GM21576 (cell line): ENCODE measurements around the gene KCNQ1OT1.

ENCODE experiments used
- ATAC-seq: cut with Tn5 transposase; IDR thresholded peaks from one replicate; pipeline ENCODE4 v1.9.1; 2021; ENCODE audit warnings: mild to moderate bottlenecking, moderate library complexity; ENCODE audit not compliant: unreplicated experiment

KCNQ1OT1 gene

GRCh38 chr11:2737226-2737590 is 37.4 kb upstream of the KCNQ1OT1 start:
- no peak for ATAC-seq

- no peak for ATAC-seq
Measured at GRCh38 chr11:2736577-2737225, 36.9 kb upstream of the KCNQ1OT1 start.

GRCh38 chr11:2735053-2735589 is 35.3 kb upstream of the KCNQ1OT1 start:
- no peak for ATAC-seq

GRCh38 chr11:2734181-2735052 is 34.6 kb upstream of the KCNQ1OT1 start:
- no peak for ATAC-seq

GRCh38 chr11:2732940-2733628 is 33.3 kb upstream of the KCNQ1OT1 start:
- no peak for ATAC-seq

- ATAC-seq = no peak
Measured at GRCh38 chr11:2732261-2732939, 32.6 kb upstream of the KCNQ1OT1 start.

GRCh38 chr11:2731130-2732125 is 31.6 kb upstream of the KCNQ1OT1 start:
- ATAC-seq = no peak

- ATAC-seq = no peak
Measured at GRCh38 chr11:2730272-2731129, 30.7 kb upstream of the KCNQ1OT1 start.

GRCh38 chr11:2729841-2730240 is 30.0 kb upstream of the KCNQ1OT1 start:
- no peak for ATAC-seq

- ATAC-seq = no peak
Measured at GRCh38 chr11:2728663-2729332, 29.0 kb upstream of the KCNQ1OT1 start.

GRCh38 chr11:2728128-2728662 is 28.4 kb upstream of the KCNQ1OT1 start:
- ATAC-seq = no peak

- ATAC-seq = no peak
Measured at GRCh38 chr11:2726964-2727363, 27.2 kb upstream of the KCNQ1OT1 start.

- no peak for ATAC-seq
Measured at GRCh38 chr11:2725368-2726300, 25.8 kb upstream of the KCNQ1OT1 start.

- no peak for ATAC-seq
Measured at GRCh38 chr11:2724653-2725367, 25.0 kb upstream of the KCNQ1OT1 start.

GRCh38 chr11:2724104-2724503 is 24.3 kb upstream of the KCNQ1OT1 start:
- ATAC-seq = no peak

- ATAC-seq = no peak
Measured at GRCh38 chr11:2722955-2723354, 23.2 kb upstream of the KCNQ1OT1 start.
